ENCODE results near the gene CPVL.

CPVL gene

GRCh38 chr7:29119538-29119937, 26.8 kb downstream of the CPVL start:
- H3K27me3 ChIP-seq (ENCODE audit: insufficient read depth, low read length) = no peaks in the 10 kb centered on the region
- H3K4me3 ChIP-seq (ENCODE audit: low read depth, low read length) = no peak overlapping the region
- no peak overlapping the region for H4K12ac ChIP-seq (ENCODE audit: low read depth, low read length)
- no peak overlapping the region for H3K4ac ChIP-seq (ENCODE audit: low read depth, low read length)
- H2BK5ac ChIP-seq (ENCODE audit: low read depth, low read length, poor library complexity) = no peak overlapping the region
- no peak overlapping the region for H2BK120ac ChIP-seq (ENCODE audit: insufficient read depth, low read length, poor library complexity)
- H4K8ac ChIP-seq (ENCODE audit: low read depth, low read length) = no peak overlapping the region
- H3K27ac ChIP-seq (ENCODE audit: low read depth, low read length) = no peak overlapping the region
- no peak overlapping the region for H3K4me2 ChIP-seq (ENCODE audit: low read length)
- H3K14ac ChIP-seq (ENCODE audit: low read length) = no peak overlapping the region
- DNase-seq = no peak
- H3K36me3 ChIP-seq (ENCODE audit: control insufficient read depth in 1 of 2, insufficient read depth in 2 of 2, low read length in 2 of 2) = peaks cover 0 to 2% of the 10 kb centered on the region in 2 experiments
- H4K91ac ChIP-seq (ENCODE audit: low read depth, low read length) = no peak overlapping the region
- peaks cover 4% of the 10 kb centered on the region for H3K79me1 ChIP-seq (ENCODE audit: low read length)
- no peak overlapping the region for H3K9ac ChIP-seq (ENCODE audit: low read length)
- H3K18ac ChIP-seq (ENCODE audit: low read length) = no peak overlapping the region
- H3K23ac ChIP-seq (ENCODE audit: low read length) = no peak overlapping the region
- H3K4me1 ChIP-seq (ENCODE audit: control insufficient read depth in 1 of 2, insufficient read depth in 2 of 2, low read length in 2 of 2) = peaks cover 4 to 6% of the 10 kb centered on the region in 2 experiments
- H2AK5ac ChIP-seq (ENCODE audit: low read length) = no peak overlapping the region
- H2AFZ ChIP-seq (ENCODE audit: insufficient read depth, low read length, poor library complexity) = no peak overlapping the region
- no peaks in the 10 kb centered on the region for H3K9me3 ChIP-seq (ENCODE audit: insufficient read depth, low read depth, low read length)
- no CpG with 5 or more reads among the region's 3 CpGs for WGBS (ENCODE audit: extremely low coverage, insufficient coverage, insufficient read length)
- H3K79me2 ChIP-seq (ENCODE audit: control insufficient read depth, insufficient read depth, low read length, poor library complexity) = no peaks in the 10 kb centered on the region
- no peak overlapping the region for H2BK12ac ChIP-seq (ENCODE audit: low read length)

GRCh38 chr7:29116361-29117200, 29.8 kb downstream of the CPVL start:
- DNase-seq = no peak
- no peaks in the 10 kb centered on the region for H3K9me3 ChIP-seq (ENCODE audit: insufficient read depth, low read depth, low read length)
- no CpG with 5 or more reads among the region's 5 CpGs for WGBS (ENCODE audit: extremely low coverage, insufficient coverage, insufficient read length)
- H3K9ac ChIP-seq (ENCODE audit: low read length) = no peak overlapping the region
- no peak overlapping the region for H3K27ac ChIP-seq (ENCODE audit: low read depth, low read length)
- H2BK120ac ChIP-seq (ENCODE audit: insufficient read depth, low read length, poor library complexity) = no peak overlapping the region
- H3K18ac ChIP-seq (ENCODE audit: low read length) = no peak overlapping the region
- H3K23ac ChIP-seq (ENCODE audit: low read length) = no peak overlapping the region
- H2AK5ac ChIP-seq (ENCODE audit: low read length) = no peak overlapping the region
- peaks cover 14% of the 10 kb centered on the region for H3K79me1 ChIP-seq (ENCODE audit: low read length)
- no peak overlapping the region for H4K8ac ChIP-seq (ENCODE audit: low read depth, low read length)
- no peak overlapping the region for H4K12ac ChIP-seq (ENCODE audit: low read depth, low read length)
- peaks cover 0 to 2% of the 10 kb centered on the region in 2 experiments for H3K36me3 ChIP-seq (ENCODE audit: control insufficient read depth in 1 of 2, insufficient read depth in 2 of 2, low read length in 2 of 2)
- H4K91ac ChIP-seq (ENCODE audit: low read depth, low read length) = no peak overlapping the region
- H2BK12ac ChIP-seq (ENCODE audit: low read length) = no peak overlapping the region
- no peak overlapping the region for H3K4me2 ChIP-seq (ENCODE audit: low read length)
- no peak overlapping the region for H3K14ac ChIP-seq (ENCODE audit: low read length)
- H3K4ac ChIP-seq (ENCODE audit: low read depth, low read length) = no peak overlapping the region
- no peak overlapping the region for H2BK5ac ChIP-seq (ENCODE audit: low read depth, low read length, poor library complexity)
- no peaks in the 10 kb centered on the region for H3K27me3 ChIP-seq (ENCODE audit: insufficient read depth, low read length)
- H3K4me3 ChIP-seq (ENCODE audit: low read depth, low read length) = no peak overlapping the region
- H3K4me1 ChIP-seq (ENCODE audit: control insufficient read depth in 1 of 2, insufficient read depth in 2 of 2, low read length in 2 of 2) = peaks cover 11 to 22% of the 10 kb centered on the region in 2 experiments
- no peak overlapping the region for H2AFZ ChIP-seq (ENCODE audit: insufficient read depth, low read length, poor library complexity)
- peaks cover 3% of the 10 kb centered on the region for H3K79me2 ChIP-seq (ENCODE audit: control insufficient read depth, insufficient read depth, low read length, poor library complexity)

- no CpG with 5 or more reads among the region's 1 CpG for WGBS (ENCODE audit: extremely low coverage, insufficient coverage, insufficient read length)
- Histone ChIP-seq H3K27me3 (ENCODE audit: insufficient read depth, low read length) (no peaks in the 10 kb centered on the region), H4K8ac (ENCODE audit: low read depth, low read length) (no peak overlapping the region), H3K4me2 (ENCODE audit: low read length) (no peak overlapping the region), H3K27ac (ENCODE audit: low read depth, low read length) (no peak overlapping the region), H3K9me3 (ENCODE audit: insufficient read depth, low read depth, low read length) (no peaks in the 10 kb centered on the region), H4K12ac (ENCODE audit: low read depth, low read length) (no peak overlapping the region), H3K4ac (ENCODE audit: low read depth, low read length) (no peak overlapping the region), H2AFZ (ENCODE audit: insufficient read depth, low read length, poor library complexity) (no peak overlapping the region), H3K79me2 (ENCODE audit: control insufficient read depth, insufficient read depth, low read length, poor library complexity) (peaks cover 4% of the 10 kb centered on the region), H4K91ac (ENCODE audit: low read depth, low read length) (no peak overlapping the region), H2BK120ac (ENCODE audit: insufficient read depth, low read length, poor library complexity) (no peak overlapping the region), H2BK5ac (ENCODE audit: low read depth, low read length, poor library complexity) (no peak overlapping the region), H3K4me1 (ENCODE audit: control insufficient read depth in 1 of 2, insufficient read depth in 2 of 2, low read length in 2 of 2) (peaks cover 16 to 26% of the 10 kb centered on the region in 2 experiments), H3K9ac (ENCODE audit: low read length) (no peak overlapping the region), H2AK5ac (ENCODE audit: low read length) (no peak overlapping the region), H3K23ac (ENCODE audit: low read length) (no peak overlapping the region), H2BK12ac (ENCODE audit: low read length) (no peak overlapping the region), H3K18ac (ENCODE audit: low read length) (no peak overlapping the region), H3K36me3 (ENCODE audit: control insufficient read depth in 1 of 2, insufficient read depth in 2 of 2, low read length in 2 of 2) (peaks cover 1 to 4% of the 10 kb centered on the region in 2 experiments), H3K79me1 (ENCODE audit: low read length) (peaks cover 17% of the 10 kb centered on the region), H3K14ac (ENCODE audit: low read length) (no peak overlapping the region), H3K4me3 (ENCODE audit: low read depth, low read length) (no peak overlapping the region)
- peak in 1 of 2 donors; percentile 66 for DNase-seq
Observed at GRCh38 chr7:29115753-29116152, 30.6 kb downstream of the CPVL start.

GRCh38 chr7:29115130-29115687, 31.1 kb downstream of the CPVL start:
- Histone ChIP-seq H3K9me3 (ENCODE audit: insufficient read depth, low read depth, low read length) (no peaks in the 10 kb centered on the region), H2AFZ (ENCODE audit: insufficient read depth, low read length, poor library complexity) (no peak overlapping the region)
- no peak for DNase-seq

More at GRCh38 chr7:29115130-29115687, 31.1 kb downstream of the CPVL start:
- no peak overlapping the region for H3K9ac ChIP-seq (ENCODE audit: low read length)
- no peak overlapping the region for H3K27ac ChIP-seq (ENCODE audit: low read depth, low read length)
- peaks cover 19% of the 10 kb centered on the region for H3K79me1 ChIP-seq (ENCODE audit: low read length)
- no peaks in the 10 kb centered on the region for H3K27me3 ChIP-seq (ENCODE audit: insufficient read depth, low read length)
- H3K4me3 ChIP-seq (ENCODE audit: low read depth, low read length) = no peak overlapping the region
- no peak overlapping the region for H3K4ac ChIP-seq (ENCODE audit: low read depth, low read length)
- no peak overlapping the region for H2AK5ac ChIP-seq (ENCODE audit: low read length)
- no peak overlapping the region for H2BK120ac ChIP-seq (ENCODE audit: insufficient read depth, low read length, poor library complexity)
- H3K18ac ChIP-seq (ENCODE audit: low read length) = no peak overlapping the region
- no peak overlapping the region for H3K14ac ChIP-seq (ENCODE audit: low read length)
- H4K8ac ChIP-seq (ENCODE audit: low read depth, low read length) = no peak overlapping the region
- H3K4me1 ChIP-seq (ENCODE audit: control insufficient read depth in 1 of 2, insufficient read depth in 2 of 2, low read length in 2 of 2) = peaks cover 17 to 28% of the 10 kb centered on the region in 2 experiments
- H3K79me2 ChIP-seq (ENCODE audit: control insufficient read depth, insufficient read depth, low read length, poor library complexity) = peaks cover 4% of the 10 kb centered on the region
- H2BK12ac ChIP-seq (ENCODE audit: low read length) = peak overlapping the region; percentile 35
- no peak overlapping the region for H4K91ac ChIP-seq (ENCODE audit: low read depth, low read length)
- H3K36me3 ChIP-seq (ENCODE audit: control insufficient read depth in 1 of 2, insufficient read depth in 2 of 2, low read length in 2 of 2) = peaks cover 2 to 3% of the 10 kb centered on the region in 2 experiments
- WGBS (ENCODE audit: extremely low coverage, insufficient coverage, insufficient read length) = no CpG with 5 or more reads among the region's 2 CpGs
- no peak overlapping the region for H3K23ac ChIP-seq (ENCODE audit: low read length)
- H2BK5ac ChIP-seq (ENCODE audit: low read depth, low read length, poor library complexity) = peak overlapping the region; percentile 69
- H4K12ac ChIP-seq (ENCODE audit: low read depth, low read length) = no peak overlapping the region
- H3K4me2 ChIP-seq (ENCODE audit: low read length) = no peak overlapping the region
